ENCODE measurements around the gene KRT222.

- TF ChIP-seq POLR2A (IDR thresholded peaks at IDR 0.05) (no peak), CTCF (IDR thresholded peaks at IDR 0.05) (no peak)
These were observed 29.6 kb upstream of the KRT222 start for GRCh38 chr17:40694584-40694983.
